Measurements from ENCODE around the gene ANKRD35. TPM values are rescaled to one million over a fixed set of nuclear protein-coding genes. Genes with fewer than 3 reads are reported as not detected.

Gene ANKRD35
- polyA plus RNA-seq, 3 donors = 0.40 to 1.5 (median 1.3) TPM

DNA sequence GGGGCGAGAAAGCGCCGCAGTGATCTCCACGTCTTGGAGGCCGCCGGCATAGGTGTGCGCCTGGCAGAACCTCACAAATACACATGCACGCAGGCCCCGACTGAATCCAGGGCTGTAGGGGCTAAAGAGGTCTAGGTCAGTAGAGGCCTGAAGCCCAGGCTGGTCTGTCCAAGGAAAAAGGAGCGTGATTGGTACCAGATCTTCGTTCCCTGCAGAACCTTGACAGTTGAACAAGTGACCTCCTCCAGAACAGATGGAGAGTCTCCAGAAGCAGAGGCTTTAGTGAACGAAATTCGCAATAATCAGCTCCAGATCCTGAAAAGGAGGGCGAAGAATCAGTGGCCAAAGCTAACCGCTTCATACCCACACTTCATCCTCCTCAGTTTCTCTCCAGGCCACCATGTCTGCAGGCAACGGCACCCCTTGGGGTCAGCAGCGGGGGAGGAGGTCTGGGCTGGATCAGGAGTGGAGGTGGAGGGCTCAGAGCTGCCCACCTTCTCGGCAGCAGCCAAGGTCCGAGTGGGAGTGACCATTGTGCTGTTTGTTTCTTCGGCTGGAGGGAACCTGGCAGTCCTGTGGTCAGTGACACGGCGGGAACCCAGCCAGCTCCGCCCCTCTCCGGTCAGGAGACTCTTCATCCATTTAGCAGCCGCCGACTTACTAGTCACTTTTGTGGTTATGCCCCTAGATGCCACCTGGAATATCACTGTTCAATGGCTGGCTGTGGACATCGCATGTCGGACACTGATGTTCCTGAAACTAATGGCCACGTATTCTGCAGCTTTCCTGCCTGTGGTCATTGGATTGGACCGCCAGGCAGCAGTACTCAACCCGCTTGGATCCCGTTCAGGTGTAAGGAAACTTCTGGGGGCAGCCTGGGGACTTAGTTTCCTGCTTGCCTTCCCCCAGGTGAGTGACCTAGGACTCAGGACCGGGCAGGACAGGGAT is 33.6 kb upstream of the ANKRD35 start:
- H3K27ac Mint-ChIP-seq = peak overlapping the region; percentile 89 to 97 (median 96)
- H3K4me1 ChIP-seq (ENCODE audit: control insufficient read depth in 1 of 2, insufficient read depth in 2 of 2, low read length in 2 of 2) = peaks cover 27 to 39% of the 10 kb centered on the region in 2 donors
- peaks cover 42% of the 10 kb centered on the region for H3K4me1 Mint-ChIP-seq
- peak overlapping the region; percentile 88 to 93 for H3K4me3 Mint-ChIP-seq
- intact Hi-C loops (cut with micrococcal nuclease) = loop anchor here (2.0 to 5.0 kb wide), 4 partner anchors 38 to 62 kb away; partner anchors contain the start of genes ANKRD34A (in 1 of the 2), PIAS3 (in 1 of the 2) and POLR3GL (in 1 of the 2)
- TF ChIP-seq, protein P1, sequence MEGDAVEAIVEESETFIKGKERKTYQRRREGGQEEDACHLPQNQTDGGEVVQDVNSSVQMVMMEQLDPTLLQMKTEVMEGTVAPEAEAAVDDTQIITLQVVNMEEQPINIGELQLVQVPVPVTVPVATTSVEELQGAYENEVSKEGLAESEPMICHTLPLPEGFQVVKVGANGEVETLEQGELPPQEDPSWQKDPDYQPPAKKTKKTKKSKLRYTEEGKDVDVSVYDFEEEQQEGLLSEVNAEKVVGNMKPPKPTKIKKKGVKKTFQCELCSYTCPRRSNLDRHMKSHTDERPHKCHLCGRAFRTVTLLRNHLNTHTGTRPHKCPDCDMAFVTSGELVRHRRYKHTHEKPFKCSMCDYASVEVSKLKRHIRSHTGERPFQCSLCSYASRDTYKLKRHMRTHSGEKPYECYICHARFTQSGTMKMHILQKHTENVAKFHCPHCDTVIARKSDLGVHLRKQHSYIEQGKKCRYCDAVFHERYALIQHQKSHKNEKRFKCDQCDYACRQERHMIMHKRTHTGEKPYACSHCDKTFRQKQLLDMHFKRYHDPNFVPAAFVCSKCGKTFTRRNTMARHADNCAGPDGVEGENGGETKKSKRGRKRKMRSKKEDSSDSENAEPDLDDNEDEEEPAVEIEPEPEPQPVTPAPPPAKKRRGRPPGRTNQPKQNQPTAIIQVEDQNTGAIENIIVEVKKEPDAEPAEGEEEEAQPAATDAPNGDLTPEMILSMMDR (IDR thresholded peaks at IDR 0.05) = no peak
- no peaks in the 10 kb centered on the region for H3K9me3 Mint-ChIP-seq
- H3K36me3 ChIP-seq (replicated peaks in 1 of 2; ENCODE audit: control insufficient read depth in 1 of 2, insufficient read depth in 2 of 2, low read length in 2 of 2) = peaks cover 19 to 38% of the 10 kb centered on the region in 2 donors
- H3K36me3 Mint-ChIP-seq = peaks cover 24 to 37% of the 10 kb centered on the region in 2 donors
- DNase-seq = peak; percentile 59 to 66 (median 65)
- H3K27ac ChIP-seq (ENCODE audit: low read depth in 1 of 2, low read length in 2 of 2) = peak overlapping the region; percentile 74 to 82
- H3K27me3 ChIP-seq (ENCODE audit: control insufficient read depth in 2 of 2, insufficient read depth in 2 of 2, low read length in 2 of 2) = no peaks in the 10 kb centered on the region
- WGBS (ENCODE audit: insufficient coverage) = 3% methylated on average over 23 of the region's 33 CpGs
- H3K9ac ChIP-seq (ENCODE audit: insufficient read depth, low read length, poor library complexity, severe bottlenecking) = peak overlapping the region; percentile 84
- H3K4me3 ChIP-seq (replicated peaks in 1 of 3; ENCODE audit: low read depth in 2 of 3, low read length in 3 of 3) = peak overlapping the region; percentile 70 to 98 (median 88)
- H2AFZ ChIP-seq (ENCODE audit: insufficient read depth, low read depth, low read length, poor library complexity, severe bottlenecking) = peak overlapping the region; percentile 91
- peak overlapping the region; percentile 88 for H3K4me2 ChIP-seq (replicated peaks; ENCODE audit: extremely low read depth, low read length, poor library complexity, severe bottlenecking)
- no peaks in the 10 kb centered on the region for H4K20me1 ChIP-seq (ENCODE audit: insufficient read depth, low read length)
- peaks cover 13% of the 10 kb centered on the region for H3K79me2 ChIP-seq (ENCODE audit: insufficient read depth, low read length)
- H3K9me3 ChIP-seq (replicated peaks in 1 of 2; ENCODE audit: control insufficient read depth in 1 of 2, insufficient read depth in 1 of 2, low read length in 2 of 2) = no peaks in the 10 kb centered on the region
- H3K27me3 Mint-ChIP-seq (ENCODE audit: low read depth in 3 of 3) = peaks cover 0 to 3% (median 2%) of the 10 kb centered on the region in 3 donors
